Hypothalamus (tissue), 51 donors: ENCODE measurements around the gene PKP4.
A peak's percentile ranks its signal among the peaks of the same experiment; 100 is the strongest.

Source experiments
- DNase-seq, 51 donors: peaks; one replicate each; lab custom pipeline; 2025; lab: John Stamatoyannopoulos, UW

PKP4 gene

GRCh38 chr2:158712791-158713522 is 256.2 kb downstream of the PKP4 start:
- DNase-seq: no peak

- no peak for DNase-seq
Measured at GRCh38 chr2:158713523-158714138, 256.9 kb downstream of the PKP4 start.

GRCh38 chr2:158714420-158714819 is 257.7 kb downstream of the PKP4 start:
- DNase-seq: no peak

GRCh38 chr2:158715357-158715756 is 258.6 kb downstream of the PKP4 start:
- DNase-seq: no peak

- DNase-seq: no peak
Measured at GRCh38 chr2:158716121-158716791, 259.5 kb downstream of the PKP4 start.

GRCh38 chr2:158716921-158717320 is 260.2 kb downstream of the PKP4 start:
- no peak for DNase-seq

GRCh38 chr2:158717366-158718195 is 260.8 kb downstream of the PKP4 start:
- DNase-seq: no peak

- no peak for DNase-seq
Measured at GRCh38 chr2:158718196-158718585, 261.4 kb downstream of the PKP4 start.

GRCh38 chr2:158718851-158719250 is 262.1 kb downstream of the PKP4 start:
- DNase-seq: no peak

GRCh38 chr2:158719403-158719802 is 262.7 kb downstream of the PKP4 start:
- DNase-seq: no peak

- no peak for DNase-seq
Measured at GRCh38 chr2:158722266-158723105, 265.7 kb downstream of the PKP4 start.

GRCh38 chr2:158723181-158723838 is 266.6 kb downstream of the PKP4 start:
- peak in 50 of 51 donors; percentile 6 to 98 (median 86) for DNase-seq

- peak in 29 of 51 donors; percentile 9 to 65 (median 26) for DNase-seq
Measured at GRCh38 chr2:158723921-158724802, 267.4 kb downstream of the PKP4 start.

GRCh38 chr2:158724803-158725381 is 268.1 kb downstream of the PKP4 start:
- peak in 1 of 51 donors; percentile 60 for DNase-seq

GRCh38 chr2:158725441-158725891 is 268.7 kb downstream of the PKP4 start:
- DNase-seq: peak in 11 of 51 donors; percentile 8 to 50 (median 18)

- peak in 49 of 51 donors; percentile 11 to 94 (median 73) for DNase-seq
Measured at GRCh38 chr2:158726911-158727592, 270.3 kb downstream of the PKP4 start.

- no peak for DNase-seq
Measured at GRCh38 chr2:158728422-158728821, 271.7 kb downstream of the PKP4 start.
